IPS-20b (cell line): ENCODE measurements around the gene ZNF821.
"Not testable (repeated sequence)": the region's sequence is repeated elsewhere in the genome, so short reads cannot be mapped to it uniquely, and the experiment has no call there.

Source experiments
- H3K27ac ChIP-seq: one replicate; pipeline ENCODE4 v1.5.1; 2013; ENCODE audit warnings: low read length
- H3K27me3 ChIP-seq: 2 replicates; pipeline ENCODE4 v1.6.1; 2013; ENCODE audit warnings: mild to moderate bottlenecking, low read length, inconsistent platforms; ENCODE audit not compliant: insufficient read depth
- H3K36me3 ChIP-seq: 2 replicates; pipeline ENCODE4 v1.6.1; 2013; ENCODE audit warnings: low read depth, mild to moderate bottlenecking, inconsistent platforms, low read length, moderate library complexity; ENCODE audit not compliant: insufficient read depth
- H3K4me1 ChIP-seq: 2 replicates; pipeline ENCODE4 v1.6.1; 2013; ENCODE audit warnings: mild to moderate bottlenecking, control low read depth, inconsistent platforms, low read length, moderate library complexity; ENCODE audit not compliant: insufficient read depth
- H3K4me3 ChIP-seq: 2 replicates; pipeline ENCODE4 v1.5.1; 2013; ENCODE audit warnings: mild to moderate bottlenecking, low read length, inconsistent platforms
- H3K9ac ChIP-seq: 2 replicates; pipeline ENCODE4 v1.6.1; 2013; ENCODE audit warnings: low read depth, mild to moderate bottlenecking, inconsistent platforms, low read length, moderate library complexity
- H3K9me3 ChIP-seq: 2 replicates; pipeline ENCODE4 v1.6.1; 2013; ENCODE audit warnings: mild to moderate bottlenecking, low read depth, low read length, inconsistent platforms; ENCODE audit not compliant: insufficient read depth

Gene ZNF821

DNA sequence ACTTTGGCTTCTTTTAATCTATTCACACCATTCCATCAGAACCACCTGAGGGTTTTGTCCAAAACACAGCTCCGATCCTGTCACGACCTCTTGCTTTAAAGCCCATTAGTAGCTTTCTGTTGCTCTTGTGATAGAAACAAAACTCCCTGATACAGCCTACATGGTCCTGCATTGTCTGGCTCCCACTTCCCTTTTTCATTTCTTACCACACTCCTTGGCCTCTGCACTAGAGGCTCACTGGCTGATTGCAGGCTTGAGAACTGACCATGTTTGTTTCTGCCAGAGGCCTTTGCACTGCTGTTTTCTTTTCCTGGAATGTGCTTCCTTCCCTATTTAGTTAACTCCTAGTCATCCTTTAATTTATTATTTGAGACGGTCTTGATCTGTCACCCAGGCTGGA lies 35.1 kb upstream of the ZNF821 start:
- peaks cover 92% of the 10 kb centered on the region for H3K36me3 ChIP-seq
- H3K27ac ChIP-seq, result no peak overlapping the region
- no peaks in the 10 kb centered on the region for H3K4me1 ChIP-seq

DNA sequence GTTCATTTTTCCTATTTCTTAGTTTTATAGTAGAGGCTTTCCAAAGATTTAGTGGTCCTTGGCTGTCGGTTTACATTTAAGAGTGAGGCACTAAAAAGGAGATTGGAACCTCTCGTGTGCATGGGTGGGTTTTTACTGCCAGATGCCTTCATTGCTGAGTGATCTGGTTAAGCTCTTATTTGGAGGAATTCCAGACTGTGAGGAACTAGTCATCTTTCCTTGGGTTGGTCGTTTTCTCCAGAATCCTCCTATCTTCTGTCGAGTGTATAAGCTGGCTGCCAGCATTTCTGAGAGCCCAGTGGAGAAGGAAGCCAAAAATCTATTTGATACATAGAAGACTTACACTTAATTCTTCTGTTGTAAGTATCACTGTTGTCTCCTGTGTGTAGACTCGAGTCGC lies 33.9 kb upstream of the ZNF821 start:
- no peak overlapping the region for H3K9ac ChIP-seq
- H3K36me3 ChIP-seq, result peaks cover 80% of the 10 kb centered on the region
- H3K27ac ChIP-seq, result no peak overlapping the region

More for the DNA sequence above, 35.1 kb upstream of the ZNF821 start:
- H3K9me3 ChIP-seq, result no peaks in the 10 kb centered on the region; the same call in 1 of the 2 replicates
- no peak overlapping the region for H3K4me3 ChIP-seq
- no peaks in the 10 kb centered on the region for H3K27me3 ChIP-seq
- H3K9ac ChIP-seq, result no peak overlapping the region

DNA sequence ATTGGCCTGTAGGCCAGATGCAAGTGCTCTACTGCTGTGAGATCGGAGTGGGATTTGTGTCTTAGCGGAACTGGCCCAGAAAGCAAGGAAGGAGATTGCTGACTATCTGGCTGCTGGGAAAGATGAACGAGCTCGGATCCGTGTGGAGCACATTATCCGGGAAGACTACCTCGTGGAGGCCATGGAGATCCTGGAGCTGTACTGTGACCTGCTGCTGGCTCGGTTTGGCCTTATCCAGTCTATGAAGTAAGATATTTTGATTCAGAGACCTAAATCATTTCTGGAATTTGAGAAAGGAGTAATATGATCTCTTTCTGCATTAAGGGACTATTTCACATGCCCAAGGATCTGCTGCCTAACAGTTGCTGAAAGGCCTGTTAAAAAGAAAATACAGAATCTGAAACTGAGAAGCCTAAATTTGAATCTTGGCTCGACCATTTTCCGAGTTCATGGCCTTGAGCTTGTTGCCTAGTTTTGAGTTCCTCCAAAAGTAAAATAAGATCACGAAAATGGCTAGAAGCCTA lies 32.5 kb upstream of the ZNF821 start:
- Histone ChIP-seq H3K9me3 (no peaks in the 10 kb centered on the region; the same call in 1 of the 2 replicates), H3K36me3 (peaks cover 66% of the 10 kb centered on the region), H3K27me3 (no peaks in the 10 kb centered on the region)

More for the DNA sequence above, 33.9 kb upstream of the ZNF821 start:
- Histone ChIP-seq H3K4me3 (no peak overlapping the region), H3K9me3 (no peaks in the 10 kb centered on the region; the same call in 1 of the 2 replicates), H3K4me1 (no peaks in the 10 kb centered on the region), H3K27me3 (no peaks in the 10 kb centered on the region)

DNA sequence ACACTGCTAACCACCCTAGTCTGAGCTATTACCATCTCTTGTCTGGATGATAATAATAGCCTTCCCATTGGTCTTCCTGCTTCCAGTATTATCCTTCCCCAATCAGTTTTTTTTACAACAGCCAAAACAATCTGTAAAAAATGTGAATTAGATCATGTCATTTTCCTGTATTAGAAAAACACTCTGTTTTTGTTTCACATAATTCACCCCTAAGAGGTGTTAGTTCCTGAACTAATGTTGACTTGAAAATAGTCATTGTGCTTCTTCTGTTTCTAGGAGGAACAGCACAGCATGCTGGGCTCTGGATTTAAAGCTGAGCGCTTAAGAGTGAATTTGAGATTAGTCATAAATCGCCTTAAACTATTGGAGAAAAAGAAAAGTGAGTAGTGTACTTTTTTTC lies 31.4 kb upstream of the ZNF821 start:
- Histone ChIP-seq H3K36me3 (peaks cover 55% of the 10 kb centered on the region), H3K9ac (no peak overlapping the region), H3K9me3 (no peaks in the 10 kb centered on the region; the same call in 1 of the 2 replicates), H3K27me3 (no peaks in the 10 kb centered on the region), H3K4me3 (no peak overlapping the region), H3K27ac (no peak overlapping the region), H3K4me1 (no peaks in the 10 kb centered on the region)

More for the DNA sequence above, 32.5 kb upstream of the ZNF821 start:
- Histone ChIP-seq H3K4me3 (no peak overlapping the region), H3K4me1 (no peaks in the 10 kb centered on the region), H3K27ac (no peak overlapping the region), H3K9ac (no peak overlapping the region)

DNA sequence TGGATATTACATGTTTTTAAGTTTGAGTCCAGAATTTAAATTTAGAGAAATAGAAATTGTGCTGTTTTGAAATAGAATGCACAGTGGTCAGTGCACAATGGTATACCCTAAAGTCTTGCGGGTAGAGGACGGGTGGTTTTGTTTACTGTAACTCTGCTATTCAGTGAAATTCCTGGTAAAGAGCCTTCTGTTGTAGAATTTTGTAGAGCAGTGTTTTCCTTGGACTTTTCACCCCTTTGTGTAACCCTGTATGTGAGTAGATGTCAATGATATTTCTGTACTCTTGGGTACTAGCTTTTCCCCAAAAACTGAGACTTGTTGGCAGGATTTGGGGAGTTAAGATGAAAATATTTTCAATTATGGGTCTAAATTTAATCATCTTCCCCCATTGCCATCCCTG lies 30.8 kb upstream of the ZNF821 start:
- Histone ChIP-seq H3K36me3 (peaks cover 53% of the 10 kb centered on the region), H3K4me3 (no peak overlapping the region), H3K27me3 (no peaks in the 10 kb centered on the region), H3K27ac (no peak overlapping the region), H3K9me3 (no peaks in the 10 kb centered on the region; the same call in 1 of the 2 replicates), H3K4me1 (no peaks in the 10 kb centered on the region), H3K9ac (no peak overlapping the region)

DNA sequence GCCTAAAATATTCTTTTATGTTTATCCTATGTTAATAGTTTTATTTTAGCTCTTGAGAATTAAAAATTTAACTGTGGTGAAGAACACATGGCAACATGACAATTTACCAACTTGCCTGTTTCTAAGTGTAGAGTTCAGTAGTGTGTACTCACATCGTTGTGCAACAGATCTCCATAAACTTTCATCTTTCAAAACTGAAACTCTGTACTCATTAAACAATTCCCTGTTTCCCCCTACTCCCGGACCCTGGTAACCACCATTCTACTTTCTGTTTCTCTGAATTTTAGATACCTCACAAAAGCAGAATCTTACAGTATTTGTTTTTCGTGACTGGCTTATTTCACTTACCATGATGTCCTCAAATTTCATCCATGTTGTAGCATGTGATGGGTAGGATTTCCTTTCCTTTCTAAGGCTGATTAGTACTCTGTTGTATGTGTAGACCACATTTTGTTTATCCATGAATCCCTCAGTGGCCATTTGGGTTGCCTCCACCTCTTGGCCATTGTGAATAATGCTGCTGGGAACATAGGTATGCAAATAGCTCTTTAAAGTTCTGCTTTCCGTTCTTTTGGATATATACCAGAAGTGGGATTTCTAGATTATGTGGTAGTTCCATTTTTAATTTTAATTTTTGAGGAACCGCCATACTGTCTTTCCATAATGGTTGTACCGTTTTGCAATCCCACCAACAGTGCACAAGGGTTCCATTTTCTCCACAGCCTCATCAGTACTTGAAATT lies 28.7 kb upstream of the ZNF821 start:
- Histone ChIP-seq H3K27me3 (no peaks in the 10 kb centered on the region), H3K36me3 (peaks cover 46% of the 10 kb centered on the region), H3K27ac (no peak overlapping the region), H3K4me3 (no peak overlapping the region), H3K9me3 (no peaks in the 10 kb centered on the region), H3K9ac (no peak overlapping the region), H3K4me1 (no peaks in the 10 kb centered on the region)

DNA sequence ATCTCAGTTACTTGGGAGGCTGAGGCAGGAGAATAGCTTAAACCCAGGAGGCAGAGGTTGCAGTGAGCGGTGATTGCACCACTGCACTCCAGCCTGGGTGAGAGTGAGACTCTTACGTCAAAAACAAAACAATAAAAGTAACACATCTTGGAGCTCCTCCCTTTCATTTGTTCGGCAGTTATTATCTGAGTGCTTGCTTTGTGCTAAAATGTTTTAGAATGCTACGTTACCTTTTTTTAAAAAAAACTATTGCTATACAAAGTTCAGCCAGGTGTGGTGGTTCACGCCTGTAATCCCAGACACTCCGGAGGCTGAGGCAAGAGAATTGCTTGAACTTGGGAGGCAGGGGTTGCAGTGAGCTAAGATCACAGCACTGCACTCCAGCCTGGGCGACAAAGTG lies 27.1 kb upstream of the ZNF821 start:
- H3K36me3 ChIP-seq, result peaks cover 30% of the 10 kb centered on the region
- no peaks in the 10 kb centered on the region for H3K9me3 ChIP-seq
- no peaks in the 10 kb centered on the region for H3K4me1 ChIP-seq
- no peaks in the 10 kb centered on the region for H3K27me3 ChIP-seq
- H3K4me3 ChIP-seq, result no peak overlapping the region
- H3K27ac ChIP-seq, result no peak overlapping the region
- H3K9ac ChIP-seq, result no peak overlapping the region

DNA sequence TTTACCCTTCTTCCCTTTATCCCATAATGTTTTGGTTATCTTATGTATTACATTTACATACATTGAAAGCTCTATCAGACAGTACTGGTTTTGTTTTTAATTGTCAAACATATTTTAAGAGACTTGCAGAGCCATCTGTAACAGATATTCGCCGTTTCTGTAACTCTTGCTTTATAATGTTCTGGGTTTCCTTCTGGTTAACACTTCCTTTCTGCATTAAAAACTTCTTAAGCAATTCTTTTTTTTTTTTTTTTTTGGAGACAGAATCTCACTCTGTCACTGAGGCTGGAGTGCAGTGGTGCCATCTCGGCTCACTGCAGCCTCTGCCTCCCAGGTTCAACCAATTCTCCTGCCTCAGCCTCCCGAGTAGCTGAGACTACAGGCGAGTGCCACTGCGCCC lies 21.8 kb upstream of the ZNF821 start:
- H3K27me3 ChIP-seq, H3K4me1 ChIP-seq, H3K4me3 ChIP-seq, H3K9ac ChIP-seq, H3K9me3 ChIP-seq, H3K27ac ChIP-seq: not testable (repeated sequence)
- H3K36me3 ChIP-seq, result peaks cover 23% of the 10 kb centered on the region

DNA sequence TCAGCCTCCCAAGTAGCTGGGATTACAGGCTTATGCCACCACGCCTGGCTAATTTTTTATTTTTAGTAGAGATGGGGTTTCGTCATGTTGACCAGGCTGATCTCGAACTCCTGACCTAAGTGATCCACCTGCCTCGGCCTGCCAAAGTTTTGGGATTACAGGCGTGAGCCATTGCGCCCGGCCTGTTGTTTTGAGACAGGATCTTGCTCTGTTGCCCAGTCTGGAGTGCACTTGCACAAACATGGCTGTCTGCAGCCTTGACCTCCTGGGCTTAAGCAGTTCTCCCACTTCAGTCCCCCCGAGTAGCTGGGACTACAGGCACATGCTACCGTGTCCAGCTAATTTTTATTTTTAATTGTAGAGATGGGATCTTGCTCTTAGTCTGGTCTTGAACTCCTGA lies 20.3 kb upstream of the ZNF821 start:
- Histone ChIP-seq H3K27ac (no peak overlapping the region), H3K4me1 (no peaks in the 10 kb centered on the region), H3K9ac (no peak overlapping the region)

DNA sequence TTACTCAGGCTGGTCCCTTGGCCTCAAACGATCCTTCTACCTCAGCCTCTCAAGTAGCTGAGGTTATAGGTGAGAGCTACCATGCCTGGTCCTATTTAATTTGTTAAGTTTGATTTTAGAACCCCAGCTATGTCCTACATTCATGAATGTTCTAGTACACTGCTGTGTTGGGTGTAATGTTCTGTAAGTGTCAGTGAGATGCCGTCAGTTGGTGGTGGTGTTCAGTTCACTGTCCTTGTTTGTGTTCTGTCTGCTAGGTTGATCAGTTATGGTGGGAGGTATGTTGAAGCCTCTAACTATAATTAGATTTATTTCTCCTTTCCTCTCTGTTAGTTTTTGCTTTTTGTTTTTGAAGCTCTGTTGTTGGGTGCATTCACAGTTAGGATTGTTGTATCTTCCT lies 19.6 kb upstream of the ZNF821 start:
- no peak overlapping the region for H3K9ac ChIP-seq
- no peak overlapping the region for H3K27ac ChIP-seq
- no peaks in the 10 kb centered on the region for H3K4me1 ChIP-seq
- H3K4me3 ChIP-seq, result no peak overlapping the region
- H3K9me3 ChIP-seq, result no peaks in the 10 kb centered on the region
- no peaks in the 10 kb centered on the region for H3K27me3 ChIP-seq
- H3K36me3 ChIP-seq, result peaks cover 8% of the 10 kb centered on the region

More for the DNA sequence above, 20.3 kb upstream of the ZNF821 start:
- Histone ChIP-seq H3K9me3 (no peaks in the 10 kb centered on the region), H3K27me3 (no peaks in the 10 kb centered on the region), H3K4me3 (no peak overlapping the region), H3K36me3 (peaks cover 14% of the 10 kb centered on the region)

DNA sequence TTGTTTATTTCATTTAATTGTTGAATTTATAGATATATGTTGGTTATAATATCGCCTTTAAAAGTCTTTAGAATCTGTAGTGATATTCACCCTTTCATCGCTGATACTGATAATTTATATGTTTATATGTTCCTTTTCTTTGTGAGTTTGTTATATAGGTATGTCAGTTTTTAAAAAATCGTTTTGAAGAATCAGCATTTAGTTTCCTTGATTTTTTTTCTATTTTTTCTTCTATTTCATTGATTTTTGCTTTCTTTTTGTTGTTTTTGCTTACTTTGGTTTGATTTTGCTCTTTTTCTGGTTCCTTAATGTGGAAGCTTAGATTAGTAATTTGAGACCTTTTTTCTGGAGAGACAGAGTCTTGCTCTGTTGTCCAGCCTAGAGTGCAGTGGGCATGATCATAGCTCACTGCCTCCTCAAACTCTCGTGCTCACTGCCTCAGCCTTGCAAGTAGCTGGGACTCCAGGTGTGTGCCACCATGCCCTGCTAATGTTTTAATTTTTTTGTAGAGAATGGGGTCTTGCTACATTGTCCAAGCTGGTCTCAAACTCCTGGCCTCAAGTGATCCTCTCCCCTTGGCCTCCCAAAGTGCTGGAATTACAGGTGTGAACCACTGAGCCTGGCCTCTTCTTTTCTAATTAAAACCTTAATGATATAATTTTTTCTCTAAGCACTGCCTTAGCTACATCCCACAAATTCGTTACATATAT lies 18.8 kb upstream of the ZNF821 start:
- no peaks in the 10 kb centered on the region for H3K4me1 ChIP-seq
- H3K4me3 ChIP-seq, result no peak overlapping the region
- H3K9ac ChIP-seq, result no peak overlapping the region
- H3K27me3 ChIP-seq, result no peaks in the 10 kb centered on the region
- H3K9me3 ChIP-seq, result no peaks in the 10 kb centered on the region
- no peak overlapping the region for H3K27ac ChIP-seq
- peaks cover 6% of the 10 kb centered on the region; the same call in 1 of the 2 replicates for H3K36me3 ChIP-seq

DNA sequence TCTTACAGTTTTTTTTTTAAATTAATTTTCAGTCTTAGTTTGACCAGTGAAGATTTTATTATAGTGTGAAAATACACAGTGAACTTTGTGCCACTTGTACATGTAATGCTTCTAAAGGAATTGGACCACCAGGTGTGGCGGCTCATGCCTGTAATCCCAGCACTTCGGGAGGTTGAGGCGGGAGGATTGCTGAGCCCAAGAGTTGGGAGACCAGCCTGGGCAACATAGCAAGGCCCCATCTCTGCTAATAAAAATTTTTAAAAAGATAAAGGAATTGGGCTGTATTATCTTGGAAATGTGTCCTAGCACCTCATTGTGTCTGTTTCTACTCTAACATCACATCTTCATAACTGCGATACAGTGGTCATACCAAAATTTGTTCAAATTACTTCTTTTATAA lies 15.2 kb upstream of the ZNF821 start:
- Histone ChIP-seq H3K4me1 (no peaks in the 10 kb centered on the region), H3K4me3 (no peak overlapping the region), H3K9ac (no peak overlapping the region), H3K36me3 (peaks cover 13% of the 10 kb centered on the region; the same call in 1 of the 2 replicates), H3K27me3 (no peaks in the 10 kb centered on the region), H3K9me3 (no peaks in the 10 kb centered on the region), H3K27ac (no peak overlapping the region)
